Measurements from ENCODE around the gene SDF2L1.
"Not testable (repeated sequence)": the region's sequence is repeated elsewhere in the genome, so short reads cannot be mapped to it uniquely, and the experiment has no call there.

The SDF2L1 gene

GRCh38 chr22:21635771-21636510 lies 6.2 kb upstream of the SDF2L1 start:
- FAIRE-seq (no peak), DNase-seq (ENCODE audit: insufficient read length, low spot score) (no peak)
- TF ChIP-seq POU2F2 (IDR thresholded peaks at IDR 0.05; ENCODE audit: low read depth, low read length) (no peak), POLR2AphosphoS5 (IDR thresholded peaks at IDR 0.05; ENCODE audit: low read depth, low read length) (no peak), POLR2A (IDR thresholded peaks at IDR 0.05; ENCODE audit: low read depth, low read length) (no peak), TAF1 (IDR thresholded peaks at IDR 0.05; ENCODE audit: low read depth, low read length) (no peak), SPI1 (IDR thresholded peaks at IDR 0.05; ENCODE audit: low read depth, low read length) (no peak), PAX5 (IDR thresholded peaks at IDR 0.05; ENCODE audit: insufficient read depth, low read length, severe bottlenecking) (no peak)

- no peak for TF ChIP-seq POLR2AphosphoS5 (IDR thresholded peaks at IDR 0.05; ENCODE audit: low read depth, low read length)
- TF ChIP-seq POLR2A (IDR thresholded peaks at IDR 0.05; ENCODE audit: low read depth, low read length) = no peak
- no peak for TF ChIP-seq POU2F2 (IDR thresholded peaks at IDR 0.05; ENCODE audit: low read depth, low read length)
- no peak for TF ChIP-seq PAX5 (IDR thresholded peaks at IDR 0.05; ENCODE audit: insufficient read depth, low read length, severe bottlenecking)
- TF ChIP-seq SPI1 (IDR thresholded peaks at IDR 0.05; ENCODE audit: low read depth, low read length) = no peak
- TF ChIP-seq TAF1 (IDR thresholded peaks at IDR 0.05; ENCODE audit: low read depth, low read length) = no peak
- DNase-seq (ENCODE audit: insufficient read length, low spot score) (no peak), FAIRE-seq (no peak)
Observed at GRCh38 chr22:21636629-21637218, 5.4 kb upstream of the SDF2L1 start.

- not testable (repeated sequence) for FAIRE-seq; DNase-seq (ENCODE audit: insufficient read length, low spot score)
Observed at GRCh38 chr22:21637450-21637849, 4.7 kb upstream of the SDF2L1 start.

- no peak for TF ChIP-seq PAX5 (IDR thresholded peaks at IDR 0.05; ENCODE audit: insufficient read depth, low read length, severe bottlenecking)
- no peak for TF ChIP-seq POLR2AphosphoS5 (IDR thresholded peaks at IDR 0.05; ENCODE audit: low read depth, low read length)
- TF ChIP-seq SPI1 (IDR thresholded peaks at IDR 0.05; ENCODE audit: low read depth, low read length) = no peak
- TF ChIP-seq POU2F2 (IDR thresholded peaks at IDR 0.05; ENCODE audit: low read depth, low read length) = no peak
- TF ChIP-seq TAF1 (IDR thresholded peaks at IDR 0.05; ENCODE audit: low read depth, low read length) = no peak
- no peak for TF ChIP-seq POLR2A (IDR thresholded peaks at IDR 0.05; ENCODE audit: low read depth, low read length)
- FAIRE-seq (no peak), DNase-seq (ENCODE audit: insufficient read length, low spot score) (no peak)
Observed at GRCh38 chr22:21639359-21639758, 2.7 kb upstream of the SDF2L1 start.

- no peak for TF ChIP-seq SPI1 (IDR thresholded peaks at IDR 0.05; ENCODE audit: low read depth, low read length)
- no peak for TF ChIP-seq TAF1 (IDR thresholded peaks at IDR 0.05; ENCODE audit: low read depth, low read length)
- TF ChIP-seq POLR2AphosphoS5 (IDR thresholded peaks at IDR 0.05; ENCODE audit: low read depth, low read length) = no peak
- FAIRE-seq (no peak), DNase-seq (ENCODE audit: insufficient read length, low spot score) (no peak)
Observed at GRCh38 chr22:21640810-21641209, 1.3 kb upstream of the SDF2L1 start.

GRCh38 chr22:21641417-21641788 lies 699 bp upstream of the SDF2L1 start:
- FAIRE-seq (peak; percentile 35), DNase-seq (ENCODE audit: insufficient read length, low spot score) (no peak)
- TF ChIP-seq POU2F2 (IDR thresholded peaks at IDR 0.05; ENCODE audit: low read depth, low read length) (no peak), SPI1 (IDR thresholded peaks at IDR 0.05; ENCODE audit: low read depth, low read length) (no peak), TAF1 (IDR thresholded peaks at IDR 0.05; ENCODE audit: low read depth, low read length) (no peak), POLR2AphosphoS5 (IDR thresholded peaks at IDR 0.05; ENCODE audit: low read depth, low read length) (no peak), POLR2A (IDR thresholded peaks at IDR 0.05; ENCODE audit: low read depth, low read length) (no peak), PAX5 (IDR thresholded peaks at IDR 0.05; ENCODE audit: insufficient read depth, low read length, severe bottlenecking) (no peak)

- TF ChIP-seq POLR2A (IDR thresholded peaks at IDR 0.05; ENCODE audit: low read depth, low read length) (no peak), TAF1 (IDR thresholded peaks at IDR 0.05; ENCODE audit: low read depth, low read length) (no peak), SPI1 (IDR thresholded peaks at IDR 0.05; ENCODE audit: low read depth, low read length) (no peak), POLR2AphosphoS5 (IDR thresholded peaks at IDR 0.05; ENCODE audit: low read depth, low read length) (no peak), PAX5 (IDR thresholded peaks at IDR 0.05; ENCODE audit: insufficient read depth, low read length, severe bottlenecking) (no peak), POU2F2 (IDR thresholded peaks at IDR 0.05; ENCODE audit: low read depth, low read length) (no peak)
- FAIRE-seq (peak; percentile 82), DNase-seq (ENCODE audit: insufficient read length, low spot score) (peak; percentile 51)
Observed at GRCh38 chr22:21642584-21643448, 714 bp downstream of the SDF2L1 start.

- FAIRE-seq = peak; percentile 64
- DNase-seq (ENCODE audit: insufficient read length, low spot score) = no peak
Observed at GRCh38 chr22:21643533-21644357, 1.6 kb downstream of the SDF2L1 start.

GRCh38 chr22:21645513-21645912 lies 3.4 kb downstream of the SDF2L1 start:
- FAIRE-seq = not testable (repeated sequence)

More at GRCh38 chr22:21643533-21644357, 1.6 kb downstream of the SDF2L1 start:
- TF ChIP-seq POLR2AphosphoS5 (IDR thresholded peaks at IDR 0.05; ENCODE audit: low read depth, low read length) (no peak), POU2F2 (IDR thresholded peaks at IDR 0.05; ENCODE audit: low read depth, low read length) (no peak), POLR2A (IDR thresholded peaks at IDR 0.05; ENCODE audit: low read depth, low read length) (no peak), SPI1 (IDR thresholded peaks at IDR 0.05; ENCODE audit: low read depth, low read length) (no peak), TAF1 (IDR thresholded peaks at IDR 0.05; ENCODE audit: low read depth, low read length) (no peak), PAX5 (IDR thresholded peaks at IDR 0.05; ENCODE audit: insufficient read depth, low read length, severe bottlenecking) (no peak)

More at GRCh38 chr22:21645513-21645912, 3.4 kb downstream of the SDF2L1 start:
- not testable (repeated sequence) for DNase-seq (ENCODE audit: insufficient read length, low spot score)

Measured in GM12891 (cell line).